WI38 (cell line): ENCODE data around the gene SLC49A4.

Source experiments
- H3K4me3 ChIP-seq: 2 replicates; pipeline ENCODE4 v1.5.1; 2011; ENCODE audit warnings: low read depth, mild to moderate bottlenecking, control low read depth, low read length
- CTCF ChIP-seq: IDR thresholded peaks from 2 replicates; pipeline ENCODE4 v1.5.1; 2012; ENCODE audit warnings: low read depth, mild to moderate bottlenecking, control low read depth, low read length

SLC49A4 gene

GRCh38 chr3:122774564-122774963 lies 20.3 kb upstream of the SLC49A4 start:
- no peak for TF ChIP-seq CTCF
- H3K4me3 ChIP-seq: no peak overlapping the region

- no peak overlapping the region for H3K4me3 ChIP-seq
- no peak for TF ChIP-seq CTCF
These were observed 18.0 kb upstream of the SLC49A4 start for GRCh38 chr3:122776675-122777468.

- TF ChIP-seq CTCF: no peak
- H3K4me3 ChIP-seq: no peak overlapping the region
These were observed 17.3 kb upstream of the SLC49A4 start for GRCh38 chr3:122777563-122777962.

- no peak for TF ChIP-seq CTCF
- H3K4me3 ChIP-seq: no peak overlapping the region
These were observed 12.1 kb upstream of the SLC49A4 start for GRCh38 chr3:122782804-122783203.

GRCh38 chr3:122784436-122784835 lies 10.4 kb upstream of the SLC49A4 start:
- no peak for TF ChIP-seq CTCF
- no peak overlapping the region for H3K4me3 ChIP-seq

DNA sequence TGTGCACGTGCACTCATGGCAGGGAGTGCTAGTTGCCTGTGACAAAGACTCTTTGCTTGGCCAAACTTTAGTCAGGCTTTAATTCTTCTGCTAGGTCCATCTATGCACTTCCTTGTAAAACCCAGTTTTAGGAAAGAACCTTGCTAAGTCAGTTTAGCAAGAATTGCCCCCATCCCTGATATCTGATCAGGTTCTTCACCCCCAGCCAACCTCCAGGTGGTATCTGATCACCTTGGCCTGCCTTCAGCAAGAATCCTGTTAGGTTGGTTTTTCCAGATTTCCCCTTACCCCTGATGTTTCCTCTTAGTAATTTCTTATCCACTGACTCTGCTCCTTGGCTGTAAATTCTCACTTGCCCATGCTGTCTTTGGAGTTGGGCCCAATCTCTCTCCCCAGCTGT lies 9.6 kb upstream of the SLC49A4 start:
- H3K4me3 ChIP-seq: no peak overlapping the region
- TF ChIP-seq CTCF: no peak

DNA sequence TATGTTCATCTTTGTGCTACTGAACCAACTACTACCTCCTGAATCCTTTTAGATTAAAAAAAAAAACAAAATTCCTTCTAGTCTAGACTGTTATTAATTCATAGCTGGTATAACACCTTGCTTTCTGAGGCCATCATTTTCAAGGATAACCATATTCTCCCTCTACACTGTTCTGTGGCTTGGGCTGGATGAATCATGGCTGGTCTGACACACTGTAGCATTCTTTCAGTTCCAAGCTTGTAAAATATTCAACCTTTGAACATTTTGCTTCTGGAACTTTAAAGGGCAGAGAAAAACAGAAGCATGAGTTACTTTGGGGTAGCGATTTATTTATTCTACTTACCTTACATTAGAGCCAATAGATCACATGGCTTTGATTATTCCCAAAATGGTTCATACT lies 8.8 kb upstream of the SLC49A4 start:
- TF ChIP-seq CTCF: no peak
- no peak overlapping the region for H3K4me3 ChIP-seq
